ENCODE data around the gene UBE2H.

DNA sequence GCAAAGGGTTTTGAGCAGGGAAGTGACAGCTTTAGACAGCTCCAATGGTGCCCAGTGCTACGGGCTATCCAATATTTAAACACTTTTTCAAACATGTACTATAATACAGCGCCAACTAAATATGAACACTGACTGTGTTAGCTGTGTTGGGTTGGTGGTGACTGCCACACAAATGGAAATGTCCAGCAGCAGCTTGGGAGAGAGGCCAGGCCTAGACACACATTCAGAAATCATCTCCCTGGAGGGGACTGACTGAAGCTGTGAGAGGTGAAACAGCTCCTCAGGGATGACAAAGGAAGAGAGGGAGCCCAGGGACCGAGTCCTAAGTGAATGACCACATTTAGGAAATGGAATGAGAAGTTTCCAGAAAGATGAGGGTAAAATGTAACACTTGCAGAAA lies 115.8 kb downstream of the UBE2H start:
- TF ChIP-seq, protein P1, sequence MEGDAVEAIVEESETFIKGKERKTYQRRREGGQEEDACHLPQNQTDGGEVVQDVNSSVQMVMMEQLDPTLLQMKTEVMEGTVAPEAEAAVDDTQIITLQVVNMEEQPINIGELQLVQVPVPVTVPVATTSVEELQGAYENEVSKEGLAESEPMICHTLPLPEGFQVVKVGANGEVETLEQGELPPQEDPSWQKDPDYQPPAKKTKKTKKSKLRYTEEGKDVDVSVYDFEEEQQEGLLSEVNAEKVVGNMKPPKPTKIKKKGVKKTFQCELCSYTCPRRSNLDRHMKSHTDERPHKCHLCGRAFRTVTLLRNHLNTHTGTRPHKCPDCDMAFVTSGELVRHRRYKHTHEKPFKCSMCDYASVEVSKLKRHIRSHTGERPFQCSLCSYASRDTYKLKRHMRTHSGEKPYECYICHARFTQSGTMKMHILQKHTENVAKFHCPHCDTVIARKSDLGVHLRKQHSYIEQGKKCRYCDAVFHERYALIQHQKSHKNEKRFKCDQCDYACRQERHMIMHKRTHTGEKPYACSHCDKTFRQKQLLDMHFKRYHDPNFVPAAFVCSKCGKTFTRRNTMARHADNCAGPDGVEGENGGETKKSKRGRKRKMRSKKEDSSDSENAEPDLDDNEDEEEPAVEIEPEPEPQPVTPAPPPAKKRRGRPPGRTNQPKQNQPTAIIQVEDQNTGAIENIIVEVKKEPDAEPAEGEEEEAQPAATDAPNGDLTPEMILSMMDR (IDR thresholded peaks at IDR 0.05), result no peak
- no peak for TF ChIP-seq EP300 (IDR thresholded peaks at IDR 0.05)
